ENCODE data around the gene NCAN. TPM values are rescaled to one million over a fixed set of nuclear protein-coding genes. Genes with fewer than 3 reads are reported as not detected.
A peak's percentile ranks its signal among the peaks of the same experiment; 100 is the strongest.

The NCAN gene
- polyA plus RNA-seq, 3 donors = not detected

DNA sequence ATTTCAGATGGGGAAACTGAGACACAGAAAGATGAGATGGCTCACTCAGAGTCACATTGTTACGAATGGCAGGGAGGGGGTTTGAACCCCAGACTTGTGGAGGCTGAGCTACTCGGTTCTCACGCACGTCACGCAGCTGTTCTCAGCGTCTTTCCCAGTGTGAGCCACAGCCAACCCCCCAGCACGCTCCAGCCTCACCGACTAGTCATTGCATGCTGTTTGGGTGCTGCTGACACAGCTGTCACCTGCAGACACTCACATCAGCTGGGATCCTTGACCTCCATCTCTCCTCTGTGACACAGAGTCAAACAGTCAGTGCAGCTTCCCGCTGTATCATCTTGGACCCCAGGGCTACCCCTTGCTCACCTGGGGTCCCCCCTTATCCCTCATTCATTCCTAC lies 2.4 kb upstream of the NCAN start:
- no peaks in the 10 kb centered on the region for H3K36me3 Mint-ChIP-seq
- DNase-seq = no peak
- H3K79me2 ChIP-seq (ENCODE audit: insufficient read depth, low read length) = no peaks in the 10 kb centered on the region
- H3K27me3 ChIP-seq (ENCODE audit: control insufficient read depth in 2 of 2, insufficient read depth in 2 of 2, low read length in 2 of 2) = peaks cover 5 to 32% of the 10 kb centered on the region in 2 donors
- no peak overlapping the region for H3K4me2 ChIP-seq (replicated peaks; ENCODE audit: extremely low read depth, low read length, poor library complexity, severe bottlenecking)
- peaks cover 0 to 9% (median 2%) of the 10 kb centered on the region in 7 donors for H3K9me3 Mint-ChIP-seq
- H3K9me3 ChIP-seq (replicated peaks in 1 of 2; ENCODE audit: control insufficient read depth in 1 of 2, insufficient read depth in 1 of 2, low read length in 2 of 2) = peaks cover 4 to 6% of the 10 kb centered on the region in 2 donors
- H3K4me1 Mint-ChIP-seq = peaks cover 7% of the 10 kb centered on the region
- no peak overlapping the region for H3K27ac Mint-ChIP-seq
- H3K4me3 Mint-ChIP-seq = no peak overlapping the region
- intact Hi-C loops (cut with micrococcal nuclease) = no loop called here
- H3K4me3 ChIP-seq (replicated peaks in 1 of 3; ENCODE audit: low read depth in 2 of 3, low read length in 3 of 3) = no peak overlapping the region
- H2AFZ ChIP-seq (ENCODE audit: insufficient read depth, low read depth, low read length, poor library complexity, severe bottlenecking) = no peak overlapping the region
- H3K27me3 Mint-ChIP-seq (ENCODE audit: low read depth in 3 of 3) = peaks cover 47 to 69% (median 47%) of the 10 kb centered on the region in 3 donors
- no peak overlapping the region for H3K9ac ChIP-seq (ENCODE audit: insufficient read depth, low read length, poor library complexity, severe bottlenecking)
- no peak overlapping the region for H3K27ac ChIP-seq (ENCODE audit: low read depth in 1 of 2, low read length in 2 of 2)
- 68% methylated on average over 9 of the region's 9 CpGs for WGBS (ENCODE audit: insufficient coverage)
- H3K36me3 ChIP-seq (replicated peaks in 1 of 2; ENCODE audit: control insufficient read depth in 1 of 2, insufficient read depth in 2 of 2, low read length in 2 of 2) = no peaks in the 10 kb centered on the region
- no peaks in the 10 kb centered on the region for H3K4me1 ChIP-seq (ENCODE audit: control insufficient read depth in 1 of 2, insufficient read depth in 2 of 2, low read length in 2 of 2)
- TF ChIP-seq, protein P1, sequence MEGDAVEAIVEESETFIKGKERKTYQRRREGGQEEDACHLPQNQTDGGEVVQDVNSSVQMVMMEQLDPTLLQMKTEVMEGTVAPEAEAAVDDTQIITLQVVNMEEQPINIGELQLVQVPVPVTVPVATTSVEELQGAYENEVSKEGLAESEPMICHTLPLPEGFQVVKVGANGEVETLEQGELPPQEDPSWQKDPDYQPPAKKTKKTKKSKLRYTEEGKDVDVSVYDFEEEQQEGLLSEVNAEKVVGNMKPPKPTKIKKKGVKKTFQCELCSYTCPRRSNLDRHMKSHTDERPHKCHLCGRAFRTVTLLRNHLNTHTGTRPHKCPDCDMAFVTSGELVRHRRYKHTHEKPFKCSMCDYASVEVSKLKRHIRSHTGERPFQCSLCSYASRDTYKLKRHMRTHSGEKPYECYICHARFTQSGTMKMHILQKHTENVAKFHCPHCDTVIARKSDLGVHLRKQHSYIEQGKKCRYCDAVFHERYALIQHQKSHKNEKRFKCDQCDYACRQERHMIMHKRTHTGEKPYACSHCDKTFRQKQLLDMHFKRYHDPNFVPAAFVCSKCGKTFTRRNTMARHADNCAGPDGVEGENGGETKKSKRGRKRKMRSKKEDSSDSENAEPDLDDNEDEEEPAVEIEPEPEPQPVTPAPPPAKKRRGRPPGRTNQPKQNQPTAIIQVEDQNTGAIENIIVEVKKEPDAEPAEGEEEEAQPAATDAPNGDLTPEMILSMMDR (IDR thresholded peaks at IDR 0.05) = no peak
- no peaks in the 10 kb centered on the region for H4K20me1 ChIP-seq (ENCODE audit: insufficient read depth, low read length)

DNA sequence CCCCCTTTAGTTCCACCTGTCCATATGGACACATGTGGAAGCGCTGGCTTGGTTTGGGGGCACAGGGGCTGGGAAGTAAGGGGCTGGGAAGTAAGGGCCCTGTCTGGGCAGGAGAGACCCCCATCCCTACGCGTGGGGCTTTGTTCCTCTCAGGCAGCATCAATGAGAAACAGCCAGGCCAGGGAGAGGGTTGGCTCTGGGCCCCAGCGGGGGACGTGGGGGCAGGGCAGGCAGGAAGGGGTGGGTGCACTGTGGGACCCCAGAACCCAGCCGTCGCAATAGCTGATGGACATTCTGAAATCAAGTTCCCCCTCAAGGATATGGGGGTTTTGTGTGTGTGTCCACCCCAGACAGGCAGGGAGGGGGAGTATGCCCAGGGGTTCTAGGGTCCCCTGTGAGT lies 1.2 kb downstream of the NCAN start:
- Mint-ChIP-seq H3K4me1 (no peaks in the 10 kb centered on the region), H3K36me3 (no peaks in the 10 kb centered on the region), H3K27me3 (ENCODE audit: low read depth in 3 of 3) (peaks cover 52 to 72% (median 59%) of the 10 kb centered on the region in 3 donors), H3K4me3 (peak overlapping the region in 1 of 2 donors; percentile 27), H3K27ac (no peak overlapping the region), H3K9me3 (peaks cover 0 to 10% (median 5%) of the 10 kb centered on the region in 7 donors)
- no peak overlapping the region for H3K9ac ChIP-seq (ENCODE audit: insufficient read depth, low read length, poor library complexity, severe bottlenecking)
- intact Hi-C loops (cut with micrococcal nuclease) = no loop called here
- H3K27me3 ChIP-seq (ENCODE audit: control insufficient read depth in 2 of 2, insufficient read depth in 2 of 2, low read length in 2 of 2) = peaks cover 5 to 36% of the 10 kb centered on the region in 2 donors
- H3K9me3 ChIP-seq (replicated peaks in 1 of 2; ENCODE audit: control insufficient read depth in 1 of 2, insufficient read depth in 1 of 2, low read length in 2 of 2) = peaks cover 2 to 4% of the 10 kb centered on the region in 2 donors
- H4K20me1 ChIP-seq (ENCODE audit: insufficient read depth, low read length) = no peaks in the 10 kb centered on the region
- no peaks in the 10 kb centered on the region for H3K36me3 ChIP-seq (replicated peaks in 1 of 2; ENCODE audit: control insufficient read depth in 1 of 2, insufficient read depth in 2 of 2, low read length in 2 of 2)
- no peak overlapping the region for H3K4me2 ChIP-seq (replicated peaks; ENCODE audit: extremely low read depth, low read length, poor library complexity, severe bottlenecking)
- 19% methylated on average over 6 of the region's 7 CpGs for WGBS (ENCODE audit: insufficient coverage)
- no peak overlapping the region for H3K27ac ChIP-seq (ENCODE audit: low read depth in 1 of 2, low read length in 2 of 2)
- no peaks in the 10 kb centered on the region for H3K79me2 ChIP-seq (ENCODE audit: insufficient read depth, low read length)
- H3K4me1 ChIP-seq (ENCODE audit: control insufficient read depth in 1 of 2, insufficient read depth in 2 of 2, low read length in 2 of 2) = no peaks in the 10 kb centered on the region
- no peak overlapping the region for H3K4me3 ChIP-seq (replicated peaks in 1 of 3; ENCODE audit: low read depth in 2 of 3, low read length in 3 of 3)
- DNase-seq = no peak
- TF ChIP-seq, protein P1 (IDR thresholded peaks at IDR 0.05) = no peak
- no peak overlapping the region for H2AFZ ChIP-seq (ENCODE audit: insufficient read depth, low read depth, low read length, poor library complexity, severe bottlenecking)
